Sigmoid colon (tissue), 7 donors: ENCODE measurements around the gene ZDHHC9. TPM values are rescaled to one million over a fixed set of nuclear protein-coding genes. Genes with fewer than 3 reads are reported as not detected.

Experiments used
- DNase-seq: peaks from one replicate; pipeline ENCODE4 v3.0.0-alpha.2; 2019
- H3K27ac ChIP-seq, 4 donors: fragments of 200-600 bp; sonication (generic); one replicate each; pipeline ENCODE4 v1.5.1; 2016 to 2019; ENCODE audit warnings: mild to moderate bottlenecking in 1 of 4
- H3K27me3 ChIP-seq, 3 donors: fragments of 200-600 bp; sonication (generic); one replicate each; pipeline ENCODE4 v1.5.1; 2019; ENCODE audit warnings: mild to moderate bottlenecking in 1 of 3
- H3K36me3 ChIP-seq, 4 donors: fragments of 200-600 bp; sonication (generic); one replicate each; pipeline ENCODE4 v1.5.1; 2016 to 2019
- H3K4me1 ChIP-seq, 4 donors: fragments of 200-600 bp; sonication (generic); one replicate each; pipeline ENCODE4 v1.5.1; 2017 to 2019
- H3K4me3 ChIP-seq, 4 donors: fragments of 200-600 bp; sonication (generic); one replicate each; pipeline ENCODE4 v1.5.1; 2017 to 2019; ENCODE audit warnings: mild to moderate bottlenecking in 2 of 4, moderate library complexity in 1 of 4
- H3K9me3 ChIP-seq, 4 donors: fragments of 200-600 bp in 3 of 4; sonication (generic) in 3 of 4; one replicate each; pipeline versions ENCODE4 v1.5.1 to v1.6.1; 2013 to 2019
- EP300 ChIP-seq, 4 donors: sonication (generic); formaldehyde crosslinking; IDR thresholded peaks; one replicate each; pipeline ENCODE4 v1.6.1; 2017; ENCODE audit warnings: antibody characterized with exemption in 4 of 4
- POLR2A ChIP-seq, 2 donors: fragments of 450-650 bp; IDR thresholded peaks; one replicate each; pipeline ENCODE4 v1.6.1; 2016; ENCODE audit warnings: antibody characterized with exemption in 2 of 2, mild to moderate bottlenecking in 2 of 2, moderate library complexity in 2 of 2
- POLR2AphosphoS5 ChIP-seq, 4 donors: sonication (generic); formaldehyde crosslinking; IDR thresholded peaks; one replicate each; pipeline ENCODE4 v1.6.1; 2017; ENCODE audit warnings: antibody characterized with exemption in 4 of 4
- WGBS, 2 donors: extraction: QIAGEN DNeasy Blood & Tissue Kit; methylation state at CpG; one replicate each; pipeline ENCODE4 v1.1.7; 2013; 5-methylcytosine and 5-hydroxymethylcytosine counted together
- intact Hi-C: fragments of 100-400 bp; cut with DNase I; formaldehyde crosslinking; loops from one replicate; pipeline ENCODE4 v1.15.1; 2023
- polyA plus RNA-seq, 3 donors: library from polyadenylated mRNA; stranded (reverse); fragments of 200-250 nt; gene quantifications; one replicate each; pipeline ENCODE4 v1.2.3, GENCODE V29; 2013
- total RNA-seq, 4 donors: library from RNA; depleted of rRNA; stranded (reverse); fragments of >200 nt; gene quantifications; one replicate each; pipeline ENCODE4 v1.1.0, GENCODE V29; 2016
- TF ChIP-seq, protein P1 (sequence below), 4 experiments: fragments of 450-650 bp in 3 of 4; fragments of 200-600 bp in 1 of 4; IDR thresholded peaks; one replicate each; pipeline ENCODE4 v1.5.1; 2016 to 2019; ENCODE audit warnings: antibody characterized with exemption in 4 of 4, mild to moderate bottlenecking in 3 of 4, moderate library complexity in 2 of 4
- donor health status: healthy with polysubstance abuse.
- donor health status: Bipolar disorder and iron deficiency.
- donor health status: healthy.

The ZDHHC9 gene
- total and polyA plus RNA-seq, 7 donors = 6.6 to 18.1 (median 13.0) TPM

DNA sequence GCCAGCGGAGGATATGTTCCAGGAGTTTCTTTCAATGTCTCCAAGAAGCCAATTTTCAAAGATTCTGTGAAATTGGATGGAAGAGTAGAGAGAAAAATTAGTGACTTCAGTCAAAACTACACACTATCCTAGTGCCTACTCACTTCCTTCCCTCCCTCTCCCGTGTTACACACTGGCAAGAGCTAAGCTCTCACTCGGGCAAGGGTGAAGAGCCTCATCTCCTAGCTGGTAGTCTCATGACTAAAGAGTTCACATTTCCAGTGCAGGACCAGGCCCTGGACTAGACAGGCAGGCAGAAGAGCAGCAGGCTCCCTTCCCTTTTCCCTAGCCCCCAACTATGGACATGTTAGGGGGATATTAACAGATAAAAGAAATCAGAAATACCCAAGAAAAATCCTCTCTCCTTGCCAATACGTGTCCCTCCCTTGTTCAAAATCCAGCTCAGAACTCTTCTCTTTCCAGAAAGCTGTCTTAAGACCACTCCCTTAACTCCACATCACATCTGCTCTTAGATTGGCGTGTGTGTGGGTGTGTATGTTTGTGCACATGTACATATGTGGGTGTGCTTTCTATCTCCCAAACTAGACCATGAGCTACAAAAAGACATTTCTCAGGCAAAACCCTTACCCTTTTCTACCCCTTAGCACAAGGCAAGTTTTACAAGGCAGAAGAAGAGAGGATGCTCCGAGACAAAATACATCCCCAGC lies 29.9 kb downstream of the ZDHHC9 start:
- no peak overlapping the region for H3K4me3 ChIP-seq
- no peaks in the 10 kb centered on the region for H3K27me3 ChIP-seq
- H3K36me3 ChIP-seq = peaks cover 0 to 9% (median 0%) of the 10 kb centered on the region in 4 donors
- intact Hi-C loops = no loop called here
- H3K4me1 ChIP-seq = no peaks in the 10 kb centered on the region
- no peak for DNase-seq
- 87 to 91% methylated on average over 6 of the region's 6 CpGs for WGBS, 2 donors
- TF ChIP-seq EP300 (IDR thresholded peaks at IDR 0.05) (no peak), POLR2A (IDR thresholded peaks at IDR 0.05) (no peak), POLR2AphosphoS5 (IDR thresholded peaks at IDR 0.05) (no peak)
- TF ChIP-seq, protein P1, sequence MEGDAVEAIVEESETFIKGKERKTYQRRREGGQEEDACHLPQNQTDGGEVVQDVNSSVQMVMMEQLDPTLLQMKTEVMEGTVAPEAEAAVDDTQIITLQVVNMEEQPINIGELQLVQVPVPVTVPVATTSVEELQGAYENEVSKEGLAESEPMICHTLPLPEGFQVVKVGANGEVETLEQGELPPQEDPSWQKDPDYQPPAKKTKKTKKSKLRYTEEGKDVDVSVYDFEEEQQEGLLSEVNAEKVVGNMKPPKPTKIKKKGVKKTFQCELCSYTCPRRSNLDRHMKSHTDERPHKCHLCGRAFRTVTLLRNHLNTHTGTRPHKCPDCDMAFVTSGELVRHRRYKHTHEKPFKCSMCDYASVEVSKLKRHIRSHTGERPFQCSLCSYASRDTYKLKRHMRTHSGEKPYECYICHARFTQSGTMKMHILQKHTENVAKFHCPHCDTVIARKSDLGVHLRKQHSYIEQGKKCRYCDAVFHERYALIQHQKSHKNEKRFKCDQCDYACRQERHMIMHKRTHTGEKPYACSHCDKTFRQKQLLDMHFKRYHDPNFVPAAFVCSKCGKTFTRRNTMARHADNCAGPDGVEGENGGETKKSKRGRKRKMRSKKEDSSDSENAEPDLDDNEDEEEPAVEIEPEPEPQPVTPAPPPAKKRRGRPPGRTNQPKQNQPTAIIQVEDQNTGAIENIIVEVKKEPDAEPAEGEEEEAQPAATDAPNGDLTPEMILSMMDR (IDR thresholded peaks at IDR 0.05) = no peak
- H3K9me3 ChIP-seq = no peaks in the 10 kb centered on the region
- no peak overlapping the region for H3K27ac ChIP-seq

GRCh38 chrX:129808829-129809796 lies 34.6 kb downstream of the ZDHHC9 start:
- H3K27ac ChIP-seq = peak overlapping the region in 1 of 4 donors; percentile 55

GRCh38 chrX:129808158-129808828 lies 35.4 kb downstream of the ZDHHC9 start:
- intact Hi-C loops = no loop called here
- 73 to 80% methylated on average over 2 of the region's 2 CpGs for whole genome bisulfite sequencing, 2 donors
- no peak for DNase-seq
- H3K9me3 ChIP-seq = no peaks in the 10 kb centered on the region
- peak overlapping the region in 1 of 4 donors; percentile 55 for H3K27ac ChIP-seq
- H3K4me3 ChIP-seq = no peak overlapping the region
- H3K36me3 ChIP-seq = peaks cover 0 to 18% (median 5%) of the 10 kb centered on the region in 4 donors
- no peaks in the 10 kb centered on the region for H3K27me3 ChIP-seq
- TF ChIP-seq, protein P1 (IDR thresholded peaks at IDR 0.05) = no peak
- peak in 2 of 4 donors; percentile 8 to 16 for TF ChIP-seq POLR2AphosphoS5 (IDR thresholded peaks at IDR 0.05)
- H3K4me1 ChIP-seq = no peaks in the 10 kb centered on the region

More at GRCh38 chrX:129808829-129809796, 34.6 kb downstream of the ZDHHC9 start:
- Histone ChIP-seq H3K9me3 (no peaks in the 10 kb centered on the region), H3K36me3 (peaks cover 0 to 21% (median 5%) of the 10 kb centered on the region in 4 donors), H3K4me3 (no peak overlapping the region), H3K27me3 (no peaks in the 10 kb centered on the region), H3K4me1 (no peaks in the 10 kb centered on the region)
- TF ChIP-seq, protein P1 (IDR thresholded peaks at IDR 0.05) = no peak
- TF ChIP-seq POLR2AphosphoS5 (IDR thresholded peaks at IDR 0.05) = no peak
- no peak for DNase-seq
- intact Hi-C loops = no loop called here
- 88 to 95% methylated on average over 7 of the region's 7 CpGs for WGBS, 2 donors

GRCh38 chrX:129804806-129805205 lies 38.9 kb downstream of the ZDHHC9 start:
- Histone ChIP-seq H3K4me3 (no peak overlapping the region), H3K4me1 (no peaks in the 10 kb centered on the region), H3K27me3 (no peaks in the 10 kb centered on the region), H3K9me3 (no peaks in the 10 kb centered on the region), H3K27ac (no peak overlapping the region), H3K36me3 (peaks cover 0 to 14% (median 5%) of the 10 kb centered on the region in 4 donors)
- intact Hi-C loops = no loop called here
- DNase-seq = no peak
- WGBS, 2 donors = 69 to 89% methylated on average over 4 of the region's 4 CpGs
- TF ChIP-seq POLR2AphosphoS5 (IDR thresholded peaks at IDR 0.05) (no peak), POLR2A (IDR thresholded peaks at IDR 0.05) (no peak), EP300 (IDR thresholded peaks at IDR 0.05) (no peak)
- TF ChIP-seq, protein P1 (IDR thresholded peaks at IDR 0.05) = no peak
